Loucy (cell line): ENCODE data around the gene SLC9B2.

Source experiments
- EZH2phosphoT487 ChIP-seq: fragments of 200-600 bp; IDR thresholded peaks from 2 replicates; pipeline ENCODE4 v1.6.1; 2018; ENCODE audit warnings: antibody characterized with exemption, mild to moderate bottlenecking, moderate library complexity, borderline replicate concordance
- TF ChIP-seq, protein P1 (sequence below): fragments of 200-600 bp; sonication (generic); conservative IDR thresholded peaks from 2 replicates; pipeline ENCODE4 v1.5.1; 2014; ENCODE audit warnings: mild to moderate bottlenecking, antibody characterized with exemption, low read length

- TF ChIP-seq, protein P1, sequence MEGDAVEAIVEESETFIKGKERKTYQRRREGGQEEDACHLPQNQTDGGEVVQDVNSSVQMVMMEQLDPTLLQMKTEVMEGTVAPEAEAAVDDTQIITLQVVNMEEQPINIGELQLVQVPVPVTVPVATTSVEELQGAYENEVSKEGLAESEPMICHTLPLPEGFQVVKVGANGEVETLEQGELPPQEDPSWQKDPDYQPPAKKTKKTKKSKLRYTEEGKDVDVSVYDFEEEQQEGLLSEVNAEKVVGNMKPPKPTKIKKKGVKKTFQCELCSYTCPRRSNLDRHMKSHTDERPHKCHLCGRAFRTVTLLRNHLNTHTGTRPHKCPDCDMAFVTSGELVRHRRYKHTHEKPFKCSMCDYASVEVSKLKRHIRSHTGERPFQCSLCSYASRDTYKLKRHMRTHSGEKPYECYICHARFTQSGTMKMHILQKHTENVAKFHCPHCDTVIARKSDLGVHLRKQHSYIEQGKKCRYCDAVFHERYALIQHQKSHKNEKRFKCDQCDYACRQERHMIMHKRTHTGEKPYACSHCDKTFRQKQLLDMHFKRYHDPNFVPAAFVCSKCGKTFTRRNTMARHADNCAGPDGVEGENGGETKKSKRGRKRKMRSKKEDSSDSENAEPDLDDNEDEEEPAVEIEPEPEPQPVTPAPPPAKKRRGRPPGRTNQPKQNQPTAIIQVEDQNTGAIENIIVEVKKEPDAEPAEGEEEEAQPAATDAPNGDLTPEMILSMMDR, result no peak
- no peak for TF ChIP-seq EZH2phosphoT487
Observed at GRCh38 chr4:103098756-103099440, 22.3 kb upstream of the SLC9B2 start.
